ENCODE data around the gene RAB30.

- no peak for TF ChIP-seq CTCF (conservative IDR thresholded peaks at IDR 0.05)
- TF ChIP-seq ZFX (IDR thresholded peaks at IDR 0.05) = no peak
These were observed 44.4 kb downstream of the RAB30 start for GRCh38 chr11:83027289-83027688.

Data from C4-2B (cell line).